SK-N-MC (cell line): ENCODE data around the gene ONECUT3.

Experiments
- EZH2 ChIP-seq: fragments of 200-600 bp; sonication (generic); IDR thresholded peaks from one replicate; pipeline ENCODE4 v1.6.1; 2017; ENCODE audit warnings: antibody characterized with exemption
- FOXP2 ChIP-seq: optimal IDR thresholded peaks from 2 replicates; pipeline ENCODE3; 2011; ENCODE audit warnings: mild to moderate bottlenecking, moderate library complexity; ENCODE audit not compliant: insufficient read depth; ENCODE audit errors: extremely low read length, control extremely low read depth
- POLR2AphosphoS5 ChIP-seq: IDR thresholded peaks from 2 replicates; pipeline ENCODE4 v1.6.1; 2012; ENCODE audit warnings: mild to moderate bottlenecking, low read depth, low read length, borderline replicate concordance

GRCh38 chr19:1704339-1704738, 49.0 kb upstream of the ONECUT3 start:
- TF ChIP-seq POLR2AphosphoS5, result no peak
- TF ChIP-seq EZH2, result no peak
- TF ChIP-seq FOXP2, result no peak
